HepG2 (cell line): ENCODE data around the gene SLC2A11. TPM values are rescaled to one million over a fixed set of nuclear protein-coding genes. Genes with fewer than 3 reads are reported as not detected.

ENCODE experiments used
- CBX5 ChIP-seq: sonication (generic); formaldehyde crosslinking; IDR thresholded peaks from 2 replicates; pipeline ENCODE4 v1.4.0; 2020; ENCODE audit warnings: missing genetic modification reagents, borderline replicate concordance
- CSRNP2 ChIP-seq: sonication (generic); formaldehyde crosslinking; conservative IDR thresholded peaks from 2 replicates; pipeline ENCODE4 v1.8.0; 2022; ENCODE audit warnings: low read depth, missing genetic modification reagents
- DBP ChIP-seq: sonication (generic); formaldehyde crosslinking; IDR thresholded peaks from 2 replicates; pipeline ENCODE4 v1.4.0; 2020; ENCODE audit warnings: missing genetic modification reagents; ENCODE audit errors: not compliant biosample characterization
- ETV5 ChIP-seq: IDR thresholded peaks from 2 replicates; pipeline ENCODE4 v1.6.1; 2018; ENCODE audit warnings: missing biosample characterization, missing genetic modification reagents, inconsistent platforms, borderline replicate concordance
- FOXK2 ChIP-seq: fragments of 450-650 bp; IDR thresholded peaks from 2 replicates; pipeline ENCODE4 v1.6.1; 2016
- GPBP1L1 ChIP-seq: sonication (generic); formaldehyde crosslinking; IDR thresholded peaks from 2 replicates; pipeline ENCODE4 v1.5.0; 2020; ENCODE audit warnings: mild to moderate bottlenecking, missing genetic modification reagents
- HNRNPK ChIP-seq: fragments of 200-400 bp; formaldehyde crosslinking; IDR thresholded peaks from 2 replicates; pipeline ENCODE4 v1.6.1; 2018; ENCODE audit warnings: low read length, low read depth, moderate library complexity, mild to moderate bottlenecking; ENCODE audit not compliant: poor library complexity, severe bottlenecking
- MLX ChIP-seq: IDR thresholded peaks from 2 replicates; pipeline ENCODE4 v1.6.1; 2016
- PLSCR1 ChIP-seq: sonication (generic); formaldehyde crosslinking; IDR thresholded peaks from 2 replicates; pipeline ENCODE4 v1.5.0; 2020; ENCODE audit warnings: missing genetic modification reagents, mild to moderate bottlenecking, borderline replicate concordance
- POLR2AphosphoS5 ChIP-seq: IDR thresholded peaks from 2 replicates; pipeline ENCODE4 v1.6.1; 2012; ENCODE audit warnings: low read depth, low read length
- RBAK ChIP-seq: sonication (generic); formaldehyde crosslinking; IDR thresholded peaks from 2 replicates; pipeline ENCODE4 v1.5.1; 2020; ENCODE audit warnings: mild to moderate bottlenecking, missing genetic modification reagents
- RFX5 ChIP-seq: IDR thresholded peaks from 2 replicates; pipeline ENCODE4 v1.6.1; 2011; ENCODE audit warnings: low read depth, low read length, improper control_type of control experiment
- SOX5 ChIP-seq: IDR thresholded peaks from 2 replicates; pipeline ENCODE4 v1.6.1; 2016; ENCODE audit warnings: borderline replicate concordance
- STAT5B ChIP-seq: sonication (generic); formaldehyde crosslinking; IDR thresholded peaks from 2 replicates; pipeline ENCODE4 v1.4.0; 2020; ENCODE audit warnings: missing genetic modification reagents
- ZBTB25 ChIP-seq: IDR thresholded peaks from 2 replicates; pipeline ENCODE4 v1.6.1; 2018; ENCODE audit warnings: missing genetic modification reagents
- ZBTB46 ChIP-seq: sonication (generic); formaldehyde crosslinking; IDR thresholded peaks from 2 replicates; pipeline ENCODE4 v1.4.0; 2020; ENCODE audit warnings: mild to moderate bottlenecking, missing genetic modification reagents, borderline replicate concordance
- ZNF501 ChIP-seq: sonication (generic); formaldehyde crosslinking; IDR thresholded peaks from 2 replicates; pipeline ENCODE4 v1.5.1; 2020; ENCODE audit warnings: mild to moderate bottlenecking, moderate library complexity, missing genetic modification reagents
- ZNF784 ChIP-seq: sonication (generic); formaldehyde crosslinking; IDR thresholded peaks from 2 replicates; pipeline ENCODE4 v1.5.1; 2020; ENCODE audit warnings: missing genetic modification reagents, mild to moderate bottlenecking, borderline replicate concordance
- polyA plus RNA-seq, 8 experiments: library from polyadenylated mRNA; depleted of rRNA in 3 of 8; stranded (reverse) in 7 of 8; unstranded in 1 of 8; fragments of >200 nt; fragmentation: Illumina TruSeq in 4 of 8; extraction: Trizol in 4 of 8; gene quantifications; 2 replicates each; pipeline versions ENCODE4 v1.2.1 to v1.2.3, GENCODE V29; 2011 to 2016; ENCODE audit warnings: low read depth in 4 of 8, missing spikeins in 1 of 8, mixed read lengths in 1 of 8; ENCODE audit not compliant: insufficient read depth in 1 of 8
- total RNA-seq, 5 experiments: library from RNA; depleted of rRNA; stranded (reverse); fragments of >200 nt; fragmentation: Illumina TruSeq; extraction: Trizol; gene quantifications; 2 replicates each; pipeline ENCODE4 v1.2.3, GENCODE V29; 2016; ENCODE audit warnings: low read depth in 1 of 5

Gene SLC2A11
- total and polyA plus RNA-seq, 2 of the 13 experiments (the other 11 are each of a cell fraction or from before 2014, with no cell fraction given), result 15.2 to 15.4 TPM

- TF ChIP-seq ZBTB25 (CRISPR knock-in tag) (no peak), GPBP1L1 (no peak), HNRNPK (no peak), DBP (CRISPR knock-in tag) (no peak), ZBTB46 (CRISPR knock-in tag) (no peak), CSRNP2 (CRISPR knock-in tag) (no peak), FOXK2 (peak; percentile 67; the same call in 1 of the 2 replicates), ETV5 (CRISPR knock-in tag) (peak; percentile 61), RBAK (CRISPR knock-in tag) (peak; percentile 78; the same call in 1 of the 2 replicates), POLR2AphosphoS5 (peak; percentile 92), ZNF784 (CRISPR knock-in tag) (peak; percentile 53; the same call in 1 of the 2 replicates), SOX5 (CRISPR knock-in tag) (peak; percentile 24; the same call in 1 of the 2 replicates), MLX (CRISPR knock-in tag) (no peak), PLSCR1 (no peak), STAT5B (no peak), RFX5 (no peak), ZNF501 (CRISPR knock-in tag) (peak; percentile 98), CBX5 (CRISPR knock-in tag) (peak; percentile 69; the same call in 1 of the 2 replicates)
Observed at GRCh38 chr22:23913661-23914353, 56.1 kb downstream of the SLC2A11 start (continued).
